ENCODE measurements around the gene MAGEA9B. TPM values are rescaled to one million over a fixed set of nuclear protein-coding genes. Genes with fewer than 3 reads are reported as not detected.

Gene MAGEA9B
- total RNA-seq, 2 experiments from 2014 or later, result not detected

- POLR2A ChIA-PET, result no interaction called here
- Histone ChIP-seq H2AFZ (ENCODE audit: low read length) (no peak overlapping the region), H3K4me1 (ENCODE audit: insufficient read depth, low read length, poor library complexity, severe bottlenecking) (no peaks in the 10 kb centered on the region), H3K9me2 (ENCODE audit: insufficient read depth, low read length) (no peaks in the 10 kb centered on the region), H3K4me2 (ENCODE audit: low read length) (no peak overlapping the region), H3K4me3 (ENCODE audit: low read depth, low read length, poor library complexity, severe bottlenecking) (no peak overlapping the region), H3K36me3 (ENCODE audit: insufficient read depth, low read length) (no peaks in the 10 kb centered on the region), H3K9me3 (ENCODE audit: low read length) (no peaks in the 10 kb centered on the region), H3K79me2 (ENCODE audit: insufficient read depth, low read depth, low read length) (no peaks in the 10 kb centered on the region), H3K27ac (ENCODE audit: low read depth, low read length, poor library complexity, severe bottlenecking) (no peak overlapping the region), H4K20me1 (ENCODE audit: insufficient read depth, low read length) (no peaks in the 10 kb centered on the region)
- CTCF ChIA-PET (ENCODE audit: unreplicated experiment), result no interaction called here
- BruUV-seq (replicated peaks), result no TSS peak
- no peak for TF ChIP-seq EZH2phosphoT487 (IDR thresholded peaks at IDR 0.05; ENCODE audit: borderline replicate concordance, low read depth, low read length)
- no peak for DNase-seq (ENCODE audit: low spot score)
- intact Hi-C loops (cut with micrococcal nuclease; ENCODE audit: unreplicated experiment), result no loop called here
Measured at GRCh38 chrX:149569770-149570169, 17.5 kb downstream of the MAGEA9B start.

GRCh38 chrX:149568701-149569296, 18.5 kb downstream of the MAGEA9B start:
- Histone ChIP-seq H3K4me1 (ENCODE audit: insufficient read depth, low read length, poor library complexity, severe bottlenecking) (no peaks in the 10 kb centered on the region), H3K9me3 (ENCODE audit: low read length) (no peaks in the 10 kb centered on the region), H3K4me2 (ENCODE audit: low read length) (no peak overlapping the region), H3K27ac (ENCODE audit: low read depth, low read length, poor library complexity, severe bottlenecking) (no peak overlapping the region), H3K4me3 (ENCODE audit: low read depth, low read length, poor library complexity, severe bottlenecking) (no peak overlapping the region), H3K79me2 (ENCODE audit: insufficient read depth, low read depth, low read length) (no peaks in the 10 kb centered on the region), H2AFZ (ENCODE audit: low read length) (no peak overlapping the region), H3K9me2 (ENCODE audit: insufficient read depth, low read length) (no peaks in the 10 kb centered on the region), H4K20me1 (ENCODE audit: insufficient read depth, low read length) (no peaks in the 10 kb centered on the region), H3K36me3 (ENCODE audit: insufficient read depth, low read length) (no peaks in the 10 kb centered on the region)
- no peak for TF ChIP-seq CTCF (conservative IDR thresholded peaks at IDR 0.05; ENCODE audit: low read length)
- TF ChIP-seq EZH2phosphoT487 (IDR thresholded peaks at IDR 0.05; ENCODE audit: borderline replicate concordance, low read depth, low read length), result no peak
- ChIA-PET CTCF (ENCODE audit: unreplicated experiment) (no interaction called here), POLR2A (no interaction called here)
- no TSS peak for BruUV-seq (replicated peaks)
- intact Hi-C loops (cut with micrococcal nuclease; ENCODE audit: unreplicated experiment), result no loop called here
- no peak for DNase-seq (ENCODE audit: low spot score)

DNA sequence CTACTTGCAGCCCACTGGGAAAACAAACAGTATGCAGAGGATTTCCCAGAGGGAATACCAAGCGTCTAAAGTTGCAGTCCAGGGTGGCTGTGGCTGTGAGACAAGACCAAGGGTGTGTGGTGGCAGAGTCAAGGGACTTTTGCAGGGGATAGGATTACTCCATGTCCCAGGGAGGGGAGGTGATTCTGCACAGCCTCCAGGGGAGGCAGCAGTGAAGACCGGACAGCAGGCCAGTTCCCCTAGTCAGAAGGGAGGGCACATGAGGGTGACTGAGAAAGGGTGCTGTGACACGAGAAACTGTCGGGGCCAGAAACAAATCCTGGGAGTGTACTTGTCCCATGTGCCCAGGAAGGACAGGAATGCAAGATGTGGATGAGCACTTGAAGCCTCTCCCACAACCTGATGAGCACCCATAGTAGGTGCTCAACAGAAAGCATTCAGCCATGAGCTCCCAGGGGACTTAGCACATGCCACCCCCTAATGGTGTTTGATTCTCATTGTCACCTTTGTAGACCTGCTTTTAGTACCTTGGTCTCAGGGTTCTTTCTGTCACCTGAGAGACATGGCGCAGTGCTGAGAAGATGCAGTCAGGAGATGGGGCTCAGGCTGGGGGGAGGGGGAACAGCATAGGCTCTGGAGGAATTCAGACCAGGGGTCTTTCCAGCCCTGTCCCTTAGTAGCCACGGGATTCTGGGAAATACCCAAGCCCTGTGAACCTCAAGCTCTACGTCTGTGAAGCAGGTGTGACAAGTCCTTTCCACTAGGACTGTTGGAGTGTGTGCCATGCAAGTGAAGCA, 19.4 kb downstream of the MAGEA9B start:
- no peak overlapping the region for H3K4me2 ChIP-seq (ENCODE audit: low read length)
- TF ChIP-seq CTCF (conservative IDR thresholded peaks at IDR 0.05; ENCODE audit: low read length) (no peak), EZH2phosphoT487 (IDR thresholded peaks at IDR 0.05; ENCODE audit: borderline replicate concordance, low read depth, low read length) (no peak)
- POLR2A ChIA-PET, result no interaction called here
- H2AFZ ChIP-seq (ENCODE audit: low read length), result no peak overlapping the region
- H4K20me1 ChIP-seq (ENCODE audit: insufficient read depth, low read length), result no peaks in the 10 kb centered on the region
- CTCF ChIA-PET (ENCODE audit: unreplicated experiment), result no interaction called here
- DNase-seq (ENCODE audit: low spot score), result no peak
- H3K79me2 ChIP-seq (ENCODE audit: insufficient read depth, low read depth, low read length), result no peaks in the 10 kb centered on the region
- no peak overlapping the region for H3K4me3 ChIP-seq (ENCODE audit: low read depth, low read length, poor library complexity, severe bottlenecking)
- H3K27ac ChIP-seq (ENCODE audit: low read depth, low read length, poor library complexity, severe bottlenecking), result no peak overlapping the region
- intact Hi-C loops (cut with micrococcal nuclease; ENCODE audit: unreplicated experiment), result no loop called here
- H3K9me3 ChIP-seq (ENCODE audit: low read length), result no peaks in the 10 kb centered on the region
- H3K4me1 ChIP-seq (ENCODE audit: insufficient read depth, low read length, poor library complexity, severe bottlenecking), result no peaks in the 10 kb centered on the region
- H3K36me3 ChIP-seq (ENCODE audit: insufficient read depth, low read length), result no peaks in the 10 kb centered on the region
- BruUV-seq (replicated peaks), result no TSS peak
- H3K9me2 ChIP-seq (ENCODE audit: insufficient read depth, low read length), result no peaks in the 10 kb centered on the region

All from OCI-LY7 (cell line).